HG02884 (cell line): Measurements from ENCODE around the gene ETV3L.

Experiments used
- ATAC-seq: cut with Tn5 transposase; IDR thresholded peaks from one replicate; pipeline ENCODE4 v1.9.1; 2021; ENCODE audit warnings: mild to moderate bottlenecking, moderate library complexity; ENCODE audit not compliant: unreplicated experiment

ETV3L gene

DNA sequence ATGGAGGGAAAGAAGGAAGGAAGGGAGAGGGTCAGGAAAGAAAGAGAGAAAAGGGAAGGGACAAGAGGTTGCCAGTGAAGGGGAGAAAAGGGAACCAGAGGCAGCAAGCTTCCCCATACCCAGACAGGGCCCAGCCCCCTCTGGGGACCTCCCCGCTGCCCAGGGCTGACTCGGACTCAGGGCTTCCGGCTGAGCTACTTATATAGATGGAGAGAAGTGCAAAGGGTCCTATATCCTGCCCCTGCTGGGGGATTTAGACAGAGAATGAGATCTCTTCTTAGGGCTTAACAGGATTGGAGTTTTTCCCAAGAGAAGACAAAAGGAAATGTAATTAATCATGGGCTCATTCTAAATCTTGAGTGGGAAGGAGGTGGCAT is at the start of gene ETV3L:
ETV3L (minus strand) TSS at position 176 of the 377 bp plus-strand sequence. CDS start 285 bp downstream, outside the sequence.
- no peak for ATAC-seq

DNA sequence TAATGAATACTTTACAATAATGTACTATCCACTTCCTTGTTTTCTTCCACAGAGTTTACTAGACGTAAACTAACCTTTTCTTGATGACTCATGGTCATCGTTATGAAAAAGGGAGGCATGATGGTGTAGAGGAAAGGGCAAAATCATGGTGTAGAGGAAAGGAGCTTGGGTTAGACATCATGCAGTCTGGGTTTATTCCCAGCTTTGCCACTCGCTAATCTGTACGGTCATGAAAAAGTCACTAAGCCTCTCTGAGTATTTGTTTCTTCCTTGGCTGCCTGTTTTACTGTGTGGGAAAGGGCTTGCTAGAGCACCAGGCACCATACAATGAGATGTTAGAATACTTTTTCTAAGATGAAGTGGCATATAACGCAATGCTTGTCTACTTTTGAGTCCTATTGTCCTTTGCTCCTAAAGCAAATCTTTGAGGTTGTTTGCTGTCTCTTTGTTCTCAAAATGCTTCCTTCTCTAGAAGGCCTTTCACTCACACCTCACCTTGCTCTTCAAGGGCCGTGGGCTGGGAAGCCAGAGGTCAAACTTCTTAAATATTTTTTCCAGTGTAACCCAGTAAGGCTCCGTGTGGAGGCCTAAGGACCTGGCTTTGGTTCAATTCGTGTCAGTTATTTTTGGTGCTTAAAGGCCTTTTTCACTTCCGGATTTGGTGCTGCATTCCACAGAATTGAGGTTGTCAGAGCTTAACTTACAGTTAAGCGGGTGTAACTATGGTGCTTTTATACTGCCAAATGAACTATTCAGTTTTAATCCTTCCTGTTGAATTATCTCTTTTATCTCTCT is 48.5 kb upstream of the ETV3L start:
- ATAC-seq = no peak

DNA sequence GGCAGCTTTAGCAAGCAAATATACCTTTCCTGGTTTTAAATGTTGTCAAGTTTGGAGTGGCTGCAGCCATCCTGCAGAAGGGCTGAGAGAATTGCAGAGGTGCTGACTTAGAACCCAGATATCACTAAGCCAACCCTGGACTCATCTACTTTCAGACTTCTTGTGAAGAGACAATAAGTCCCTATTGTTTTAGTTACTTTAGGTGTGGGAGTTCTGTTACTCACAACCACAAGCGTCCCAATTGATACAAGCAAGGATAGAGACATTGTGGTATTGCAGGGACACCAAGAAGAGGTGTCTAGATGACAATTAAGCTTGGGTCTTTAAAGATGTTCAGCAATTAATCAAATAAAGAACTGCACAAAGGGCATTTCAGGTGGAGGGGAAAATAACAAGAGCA is 47.4 kb upstream of the ETV3L start:
- ATAC-seq = no peak

DNA sequence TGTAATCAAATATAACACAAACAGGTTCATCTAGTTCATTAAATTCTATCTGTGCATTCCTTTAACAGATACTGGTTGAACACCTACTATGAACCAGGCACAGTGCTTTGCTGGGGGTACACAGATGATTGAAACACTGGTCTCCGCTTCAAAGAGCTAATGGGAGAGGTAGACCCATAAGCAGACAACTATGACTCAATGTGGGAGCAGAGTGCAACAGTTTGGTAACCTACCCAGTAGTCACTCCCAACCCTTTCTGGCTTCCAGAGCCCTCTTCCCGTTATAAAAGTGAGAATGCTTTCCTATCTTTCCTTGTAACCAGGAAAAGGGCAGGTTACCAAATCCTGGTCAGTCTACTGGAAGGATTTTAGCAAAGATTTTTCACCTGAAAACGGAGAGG is 46.6 kb upstream of the ETV3L start:
- no peak for ATAC-seq

DNA sequence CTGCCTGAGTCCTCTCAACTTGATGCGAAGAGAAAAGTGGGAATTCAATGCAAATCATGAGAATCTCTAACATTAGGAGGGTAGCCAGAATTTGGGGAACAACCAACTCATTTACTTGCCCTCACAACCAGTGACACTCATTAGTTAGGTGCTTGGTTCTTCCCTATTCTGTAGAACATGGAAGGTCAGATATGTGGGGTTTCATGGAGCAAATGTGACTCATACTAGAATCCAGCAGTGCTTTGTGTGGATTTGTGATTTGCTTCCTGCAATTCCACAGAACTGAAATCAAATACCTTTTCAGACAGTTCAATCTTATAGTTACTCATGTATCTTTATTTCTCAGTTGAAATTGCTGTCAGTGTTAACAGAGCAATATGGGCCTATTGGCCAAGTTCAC is 45.5 kb upstream of the ETV3L start:
- ATAC-seq = no peak

DNA sequence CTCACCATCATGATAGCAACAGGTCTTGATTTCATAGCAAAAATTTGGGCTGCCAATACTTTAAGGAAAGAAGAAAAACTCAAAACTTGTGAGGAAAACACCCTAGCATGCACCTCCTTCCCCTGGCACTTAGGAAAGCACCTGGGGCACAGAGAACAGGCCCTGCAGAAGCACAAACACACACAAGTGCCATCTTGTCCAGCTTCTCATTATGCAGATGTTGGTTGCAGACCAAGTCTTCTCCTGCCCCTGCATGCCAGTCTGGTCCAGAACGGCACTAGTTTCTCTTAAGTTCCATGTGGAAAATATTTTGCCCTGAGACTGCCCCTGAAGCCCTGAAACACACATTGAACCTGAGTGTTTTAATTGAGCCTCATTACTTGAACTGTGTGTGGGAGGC is 44.9 kb upstream of the ETV3L start:
- no peak for ATAC-seq

DNA sequence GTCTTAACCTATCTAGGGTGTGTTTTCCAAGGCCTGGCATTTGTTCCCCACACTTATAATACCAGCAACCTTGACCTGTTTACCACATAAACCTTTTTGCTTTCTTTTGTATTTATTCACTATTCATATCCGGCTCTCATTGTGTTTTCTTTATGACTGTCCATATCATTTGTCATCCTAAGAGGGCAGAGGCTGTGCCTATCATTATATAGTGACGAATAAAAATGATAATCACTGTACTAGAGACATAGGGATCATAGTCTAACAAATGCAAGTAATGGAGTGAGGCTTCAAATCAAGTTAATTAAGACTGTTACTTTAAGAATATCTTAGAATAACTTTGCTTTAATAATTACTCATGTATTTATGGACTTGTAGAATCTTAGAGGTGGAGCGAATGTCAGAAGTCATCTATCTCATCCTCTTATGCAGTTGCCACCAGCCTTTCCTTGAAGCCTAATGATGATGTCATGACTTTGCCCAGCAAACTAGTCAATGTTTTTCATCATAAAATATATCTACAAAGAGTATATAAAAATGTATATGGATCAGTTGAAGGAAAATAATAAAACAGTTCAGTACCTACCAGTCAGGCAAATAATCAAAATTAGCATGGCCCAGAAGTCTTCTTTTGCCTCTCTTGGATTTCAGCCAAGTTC is 43.3 kb upstream of the ETV3L start:
- ATAC-seq = no peak

DNA sequence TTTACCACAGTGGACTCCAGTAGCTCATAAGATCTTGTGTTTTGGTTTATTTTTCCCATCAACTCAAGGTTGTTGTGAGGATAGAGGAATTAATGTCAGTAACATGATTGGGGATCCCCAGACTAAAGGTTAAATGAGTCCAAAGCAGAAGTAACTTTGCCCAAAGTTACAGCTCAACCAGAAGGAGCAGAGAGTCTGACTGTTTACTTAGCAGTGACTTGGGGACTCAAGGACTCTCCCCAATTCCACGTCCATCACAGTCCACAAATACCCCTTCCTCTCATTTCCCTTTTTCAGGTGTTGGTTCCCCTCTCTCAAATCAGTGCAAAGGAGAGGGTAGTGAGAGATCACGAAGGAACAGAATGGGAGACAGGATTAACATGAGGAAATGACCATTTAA is 42.6 kb upstream of the ETV3L start:
- ATAC-seq = no peak

DNA sequence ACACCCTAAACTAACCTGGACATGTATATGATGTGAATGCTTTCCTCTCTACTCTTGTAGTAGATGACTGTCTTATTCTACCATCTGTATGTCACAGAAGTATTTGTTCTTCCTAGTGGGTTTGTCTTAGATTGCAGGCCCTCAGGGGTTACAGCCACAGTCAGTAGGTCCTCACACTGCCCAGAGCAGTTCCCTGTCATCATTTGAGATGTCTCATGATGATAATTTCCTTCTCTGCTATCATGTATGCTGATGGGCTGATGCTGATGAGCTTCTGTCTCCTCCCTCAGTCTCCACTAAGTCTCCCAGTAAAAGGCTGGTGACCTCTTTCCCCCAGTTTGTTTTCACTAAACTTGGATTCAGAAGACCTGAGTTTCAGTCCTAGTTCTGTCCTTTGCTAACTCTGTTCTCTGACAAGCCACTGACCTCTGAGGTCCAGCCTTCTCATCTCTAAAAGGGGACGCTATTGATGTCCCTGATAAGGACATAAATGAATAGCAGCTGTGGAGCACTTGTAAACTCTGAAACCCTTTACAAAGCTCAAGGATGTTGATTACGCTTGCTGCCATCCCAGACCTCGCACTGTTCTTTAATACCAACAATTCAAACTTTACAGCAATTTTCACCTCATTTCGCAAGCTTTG is 41.7 kb upstream of the ETV3L start:
- no peak for ATAC-seq

DNA sequence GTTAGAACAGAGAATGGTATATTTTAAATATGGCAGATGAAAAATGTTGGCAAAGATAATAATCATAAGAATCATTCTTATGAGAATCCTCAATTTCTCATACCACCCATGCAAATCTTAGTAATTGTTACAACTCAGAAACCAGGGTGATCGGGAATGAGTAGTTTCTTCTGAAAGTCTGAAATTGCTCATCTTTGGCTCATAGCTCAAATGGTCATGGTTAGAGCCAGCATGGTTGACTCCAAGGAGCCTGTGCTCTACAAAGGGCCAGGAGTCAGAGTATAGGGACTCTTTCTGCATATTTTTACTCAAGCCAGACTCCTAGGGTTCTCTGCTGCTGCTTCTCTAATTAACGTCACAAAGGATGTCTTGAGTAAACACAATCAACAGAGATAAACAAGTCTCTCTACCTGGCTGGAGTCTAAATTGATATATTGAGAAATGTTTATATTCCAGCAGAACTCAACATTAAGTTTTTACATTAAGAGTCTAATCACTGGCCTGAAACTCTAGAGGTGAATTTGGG is 40.5 kb upstream of the ETV3L start:
- no peak for ATAC-seq

DNA sequence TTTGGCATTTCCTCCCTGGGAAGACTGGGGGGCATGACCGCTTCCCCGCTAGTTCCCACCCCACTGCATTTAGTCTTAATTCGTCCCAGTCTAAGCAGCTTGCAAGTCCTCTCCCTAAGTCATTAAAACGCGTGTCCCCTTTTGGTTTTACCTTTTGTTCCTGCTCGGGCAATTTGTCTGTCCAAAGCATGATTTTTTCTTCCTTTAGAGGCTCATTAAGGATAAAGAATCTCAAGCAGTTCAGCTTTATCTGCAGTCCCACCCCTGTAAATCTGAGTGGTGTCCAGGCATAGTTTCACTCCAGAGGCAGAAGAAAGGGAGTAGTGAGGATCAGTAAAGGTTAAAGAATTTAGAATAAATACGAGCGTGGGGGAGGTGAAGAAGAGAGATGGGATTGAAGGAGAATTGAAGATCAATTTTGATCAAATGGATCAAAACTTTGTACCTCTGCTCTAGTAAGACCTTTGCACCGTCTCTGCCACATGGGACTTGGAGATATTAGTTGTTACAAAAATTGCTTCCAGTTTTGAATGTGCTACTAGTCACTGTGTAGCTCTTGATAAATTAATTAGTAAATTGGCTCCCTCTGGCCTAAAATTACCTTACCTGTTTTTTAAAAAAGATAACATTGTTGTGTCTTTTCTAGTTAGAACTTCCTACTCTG is 39.6 kb upstream of the ETV3L start:
- no peak for ATAC-seq

DNA sequence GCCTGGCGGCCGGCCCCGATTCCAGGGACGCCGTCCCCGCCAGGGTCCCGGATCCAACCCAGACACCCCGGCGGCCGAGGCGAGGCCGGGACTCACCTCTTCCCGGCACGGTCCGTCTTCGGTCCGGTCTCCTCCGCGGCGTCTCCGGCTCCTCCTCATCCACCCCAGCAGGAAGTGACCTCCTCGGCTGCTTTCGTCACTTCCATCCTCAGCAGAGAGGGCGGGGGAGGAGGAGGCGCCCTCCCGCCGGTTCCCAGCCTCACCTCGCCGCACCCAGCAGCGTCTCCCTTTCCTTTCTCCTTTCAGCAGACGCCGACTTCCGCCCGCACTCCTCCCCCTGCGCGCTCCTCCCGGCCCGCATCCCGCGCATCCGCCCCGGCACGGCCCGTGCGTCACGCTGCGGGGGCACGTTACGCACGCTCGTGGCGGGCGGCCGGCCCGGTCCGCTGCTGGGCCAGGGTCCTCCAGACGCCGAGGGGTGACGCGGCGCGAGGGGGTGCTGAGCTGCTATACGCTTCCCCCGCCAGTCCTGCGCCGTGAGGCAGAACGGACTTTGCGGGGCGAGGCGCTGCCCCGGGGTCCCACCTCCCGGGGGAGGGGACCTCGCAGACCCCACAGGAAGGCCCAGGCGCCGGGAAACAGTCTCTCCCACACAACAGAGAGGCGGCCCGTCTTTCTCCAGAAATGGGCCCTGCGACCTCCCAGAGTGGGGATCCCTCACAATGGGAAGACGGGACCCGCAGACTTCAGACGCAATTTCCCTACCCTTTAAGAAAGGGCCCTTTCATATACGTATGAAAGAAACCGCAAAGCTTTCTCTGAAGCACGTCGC is 38.8 kb upstream of the ETV3L start, which contains the start of gene ETV3:
ETV3 (minus strand) TSS at position 176 of the 832 bp plus-strand sequence. CDS start 2,043 bp downstream, outside the sequence.
- peak; percentile 73 for ATAC-seq

DNA sequence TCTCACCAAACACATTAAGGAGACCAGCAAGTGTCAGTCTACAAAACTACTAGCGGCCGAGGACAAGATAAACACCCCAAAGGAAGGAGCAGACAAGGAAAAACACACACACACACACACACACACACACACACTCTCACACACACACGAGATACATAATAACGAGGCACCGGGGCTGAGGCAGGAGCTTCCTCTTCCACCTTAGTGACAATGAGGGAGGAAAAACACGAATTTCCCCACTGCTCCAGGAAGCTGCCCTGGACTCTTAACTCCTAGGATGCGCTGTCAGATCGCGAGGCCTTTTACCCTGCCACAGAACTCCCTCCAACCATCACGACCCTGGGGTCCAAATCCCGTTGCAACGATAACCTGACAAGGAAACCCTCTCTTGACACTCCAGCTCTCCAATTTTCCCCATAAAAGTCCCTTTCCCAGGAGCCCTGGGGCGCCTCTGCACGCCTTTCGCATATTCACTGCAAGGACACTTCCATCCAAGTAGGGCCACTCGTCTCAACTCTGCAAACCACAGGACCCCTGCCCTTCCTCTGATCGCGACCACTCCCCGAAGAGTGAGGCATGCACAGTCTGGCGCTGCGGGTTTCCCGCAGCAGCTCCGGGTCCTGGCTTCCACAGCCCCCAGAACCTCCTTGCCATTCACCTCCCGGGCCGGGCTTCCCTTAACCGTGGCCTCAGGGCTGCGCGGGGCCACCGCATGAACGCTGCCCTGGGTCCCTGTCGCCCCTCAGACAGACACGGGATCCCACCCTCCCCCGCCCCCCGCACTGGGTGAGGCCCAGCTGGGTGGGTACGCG is 38.0 kb upstream of the ETV3L start:
- no peak for ATAC-seq

DNA sequence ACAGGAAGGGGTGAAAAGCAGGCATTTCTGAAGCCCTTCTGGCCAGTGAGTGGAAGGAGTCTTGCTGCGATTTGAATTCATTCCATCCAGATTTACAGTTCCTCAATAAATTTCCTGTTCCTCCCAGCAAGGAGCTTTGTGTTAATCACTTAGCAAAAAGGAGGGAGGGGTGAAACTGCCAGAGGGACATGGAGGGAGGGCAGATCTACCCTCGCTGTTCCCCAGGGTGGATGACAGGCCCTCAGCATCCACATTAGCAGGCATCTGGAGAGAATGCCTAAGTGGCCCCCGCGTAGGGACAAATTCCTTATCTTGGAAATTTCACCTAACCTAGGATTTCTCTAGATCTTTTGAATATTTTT is 37.4 kb upstream of the ETV3L start:
- no peak for ATAC-seq

DNA sequence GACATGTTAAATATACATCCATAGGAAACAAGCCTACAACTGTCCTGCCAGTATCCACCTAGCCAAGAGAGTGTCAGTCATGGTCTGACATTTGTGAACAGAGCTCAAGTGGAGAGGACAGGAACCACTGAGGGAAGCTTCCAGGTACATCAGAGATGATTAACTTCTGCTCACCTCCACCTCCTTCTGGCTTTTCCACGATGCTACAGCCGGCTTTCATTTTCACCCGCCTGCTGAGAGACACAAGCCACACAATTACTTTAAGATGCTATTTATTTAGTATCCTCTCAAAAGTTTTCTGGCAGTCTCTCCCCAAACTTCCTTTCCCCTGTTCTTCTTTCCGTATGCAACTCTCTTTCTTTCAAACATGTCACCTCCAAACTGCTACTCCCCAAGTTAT is 36.5 kb upstream of the ETV3L start:
- no peak for ATAC-seq

DNA sequence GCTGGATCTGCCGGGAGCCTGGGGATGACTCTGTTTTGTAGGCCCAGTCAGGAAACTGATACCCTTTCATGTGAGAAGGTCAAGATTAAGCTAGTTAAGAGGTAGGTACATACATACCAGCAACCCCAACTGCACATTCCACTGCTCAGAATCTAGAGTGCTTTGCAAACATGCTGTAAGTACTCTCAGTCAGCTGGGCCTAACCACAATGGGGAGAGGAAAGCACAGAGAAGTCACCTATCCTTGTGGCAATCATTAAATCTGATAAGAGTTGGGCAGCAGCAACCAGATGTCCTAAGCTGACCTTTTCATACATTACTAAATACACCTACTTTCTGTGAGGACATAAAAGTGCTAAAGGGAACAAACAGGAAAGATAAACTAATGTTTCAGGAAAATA is 36.0 kb upstream of the ETV3L start:
- no peak for ATAC-seq

DNA sequence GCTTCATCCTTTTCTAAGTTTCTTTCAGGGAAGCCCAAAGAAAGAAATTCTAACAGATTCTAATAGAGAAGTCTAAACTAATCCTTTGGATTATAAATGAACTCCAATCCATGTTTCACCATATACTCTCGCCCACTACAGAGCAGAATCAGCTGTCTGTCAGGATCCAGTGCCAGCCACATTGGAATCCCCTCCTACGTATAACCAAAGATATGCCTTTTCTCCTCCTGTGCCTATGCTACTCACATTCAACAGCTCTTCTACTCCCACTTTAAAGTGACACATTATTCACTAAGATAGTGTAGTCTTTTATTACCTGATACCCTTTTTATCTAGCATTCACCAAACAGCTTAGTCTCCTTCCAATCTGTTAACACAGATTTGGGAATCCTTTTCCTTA is 35.5 kb upstream of the ETV3L start:
- ATAC-seq = no peak

DNA sequence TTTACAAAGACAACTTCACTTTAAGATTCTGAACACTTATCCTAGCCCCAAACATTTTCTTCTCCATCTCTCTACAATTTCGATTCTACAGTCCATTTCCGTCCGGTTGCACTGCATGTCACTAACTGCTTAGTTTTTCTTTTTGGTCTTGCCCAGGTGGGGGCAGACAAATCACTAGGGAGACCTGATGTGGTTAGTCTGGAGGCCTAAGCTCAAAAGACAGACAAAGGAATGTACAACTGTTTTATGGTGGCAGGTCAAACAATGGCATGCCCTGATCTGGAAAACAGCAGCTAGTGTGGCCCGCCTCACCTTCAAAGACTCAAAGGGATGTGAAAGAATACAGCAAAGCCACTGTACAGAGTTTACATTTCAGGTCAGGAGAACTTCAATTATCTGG is 34.8 kb upstream of the ETV3L start:
- no peak for ATAC-seq

DNA sequence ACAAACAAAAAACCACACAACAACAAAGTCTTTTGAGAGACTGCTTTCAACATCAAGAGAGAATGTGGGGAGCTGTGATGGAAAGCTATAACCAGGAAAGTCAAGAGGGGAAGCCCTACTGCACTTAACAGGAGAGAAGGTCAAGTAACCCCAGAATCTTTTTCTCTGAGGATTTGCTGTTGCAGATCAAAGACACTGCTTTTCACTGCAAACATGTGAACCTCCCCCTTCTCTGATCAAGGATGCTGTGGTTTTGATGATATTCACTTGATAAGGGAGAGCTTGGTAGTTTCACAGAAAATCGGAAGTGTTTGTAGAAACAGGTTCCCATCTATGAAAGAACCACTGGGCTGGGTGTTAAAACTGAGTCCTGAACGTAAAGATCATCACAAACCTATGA is 33.8 kb upstream of the ETV3L start:
- ATAC-seq = no peak
